Vagina (tissue), 2 donors: Measurements from ENCODE around the gene MAIP1. TPM values are rescaled to one million over a fixed set of nuclear protein-coding genes. Genes with fewer than 3 reads are reported as not detected.

Source experiments
- DNase-seq, 2 donors: peaks; one replicate each; pipeline ENCODE4 v3.0.0-alpha.2; 2017; ENCODE audit errors: extremely low spot score in 2 of 2
- H3K27ac ChIP-seq: fragments of 200-600 bp; sonication (generic); one replicate; pipeline ENCODE4 v1.5.1; 2019
- H3K27me3 ChIP-seq: fragments of 200-600 bp; sonication (generic); one replicate; pipeline ENCODE4 v1.5.1; 2019
- H3K36me3 ChIP-seq, 2 donors: fragments of 200-600 bp; sonication (generic); one replicate each; pipeline ENCODE4 v1.5.1; 2017 to 2019
- H3K4me1 ChIP-seq: fragments of 200-600 bp; sonication (generic); one replicate; pipeline ENCODE4 v1.5.1; 2019
- H3K4me3 ChIP-seq, 2 donors: fragments of 200-600 bp; sonication (generic); 1 replicate in 1 of 2; 2 replicates in 1 of 2; pipeline ENCODE4 v1.5.1; 2016 to 2019
- H3K9me3 ChIP-seq: fragments of 200-600 bp; sonication (generic); one replicate; pipeline ENCODE4 v1.5.1; 2019
- POLR2A ChIP-seq, 2 donors: fragments of 450-650 bp; IDR thresholded peaks; one replicate each; pipeline ENCODE4 v1.6.1; 2017; ENCODE audit warnings: antibody characterized with exemption in 2 of 2, mild to moderate bottlenecking in 2 of 2, moderate library complexity in 2 of 2
- POLR2AphosphoS5 ChIP-seq, 2 donors: sonication (generic); formaldehyde crosslinking; IDR thresholded peaks; one replicate each; pipeline ENCODE4 v1.9.0; 2017; ENCODE audit warnings: antibody characterized with exemption in 2 of 2, mild to moderate bottlenecking in 2 of 2, low read depth in 1 of 2; ENCODE audit not compliant: insufficient read depth in 1 of 2
- intact Hi-C: fragments of 100-400 bp; cut with DNase I; formaldehyde crosslinking; loops from one replicate; pipeline ENCODE4 v1.15.1; 2023
- total RNA-seq: library from RNA; depleted of rRNA; stranded (reverse); fragments of >200 nt; gene quantifications from one replicate; pipeline ENCODE4 v1.2.3, GENCODE V29; 2016
- TF ChIP-seq, protein P1 (sequence below), 3 experiments: fragments of 450-650 bp in 2 of 3; fragments of 200-600 bp in 1 of 3; sonication (generic) in 1 of 3; IDR thresholded peaks; one replicate each; pipeline ENCODE4 v1.5.1; 2017 to 2019; ENCODE audit warnings: antibody characterized with exemption in 3 of 3, mild to moderate bottlenecking in 2 of 3, moderate library complexity in 2 of 3

MAIP1 gene
- total RNA-seq, 1 donor from 2014 or later, result 16.0 TPM

- TF ChIP-seq POLR2A (IDR thresholded peaks at IDR 0.05) (no peak), POLR2AphosphoS5 (IDR thresholded peaks at IDR 0.05; ENCODE audit: insufficient read depth in 1 of 2, low read depth in 1 of 2) (no peak)
- TF ChIP-seq, protein P1, sequence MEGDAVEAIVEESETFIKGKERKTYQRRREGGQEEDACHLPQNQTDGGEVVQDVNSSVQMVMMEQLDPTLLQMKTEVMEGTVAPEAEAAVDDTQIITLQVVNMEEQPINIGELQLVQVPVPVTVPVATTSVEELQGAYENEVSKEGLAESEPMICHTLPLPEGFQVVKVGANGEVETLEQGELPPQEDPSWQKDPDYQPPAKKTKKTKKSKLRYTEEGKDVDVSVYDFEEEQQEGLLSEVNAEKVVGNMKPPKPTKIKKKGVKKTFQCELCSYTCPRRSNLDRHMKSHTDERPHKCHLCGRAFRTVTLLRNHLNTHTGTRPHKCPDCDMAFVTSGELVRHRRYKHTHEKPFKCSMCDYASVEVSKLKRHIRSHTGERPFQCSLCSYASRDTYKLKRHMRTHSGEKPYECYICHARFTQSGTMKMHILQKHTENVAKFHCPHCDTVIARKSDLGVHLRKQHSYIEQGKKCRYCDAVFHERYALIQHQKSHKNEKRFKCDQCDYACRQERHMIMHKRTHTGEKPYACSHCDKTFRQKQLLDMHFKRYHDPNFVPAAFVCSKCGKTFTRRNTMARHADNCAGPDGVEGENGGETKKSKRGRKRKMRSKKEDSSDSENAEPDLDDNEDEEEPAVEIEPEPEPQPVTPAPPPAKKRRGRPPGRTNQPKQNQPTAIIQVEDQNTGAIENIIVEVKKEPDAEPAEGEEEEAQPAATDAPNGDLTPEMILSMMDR (IDR thresholded peaks at IDR 0.05), result no peak
- intact Hi-C loops, result no loop called here
- no peak overlapping the region for H3K4me3 ChIP-seq
- H3K4me1 ChIP-seq, result no peaks in the 10 kb centered on the region
- no peak for DNase-seq
- H3K27me3 ChIP-seq, result no peaks in the 10 kb centered on the region
- peaks cover 0 to under 1% of the 10 kb centered on the region in 2 donors for H3K36me3 ChIP-seq
- H3K27ac ChIP-seq, result no peak overlapping the region
- H3K9me3 ChIP-seq, result no peaks in the 10 kb centered on the region
Observed at GRCh38 chr2:199923924-199924323, 31.5 kb upstream of the MAIP1 start.

DNA sequence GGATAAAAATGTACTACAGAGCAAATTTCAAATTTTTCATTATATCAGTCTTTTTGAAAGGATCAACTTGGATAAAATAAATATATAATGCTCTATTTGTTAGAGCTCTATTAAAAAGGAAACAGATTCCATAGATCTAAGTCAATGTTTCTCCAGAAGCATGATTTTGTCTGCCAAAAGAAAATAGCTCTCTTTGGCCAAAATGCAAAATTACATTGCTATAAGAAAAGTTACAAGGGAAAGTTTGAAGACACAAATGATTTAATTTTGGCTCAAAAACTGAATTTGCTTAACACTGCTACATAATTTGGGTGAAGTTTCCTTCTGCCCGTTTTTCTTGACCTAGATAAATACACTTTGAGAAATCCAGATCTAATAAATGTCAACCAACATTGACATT lies 28.6 kb upstream of the MAIP1 start:
- intact Hi-C loops, result no loop called here
- Histone ChIP-seq H3K9me3 (no peaks in the 10 kb centered on the region), H3K27me3 (no peaks in the 10 kb centered on the region), H3K27ac (no peak overlapping the region), H3K4me3 (no peak overlapping the region), H3K36me3 (no peaks in the 10 kb centered on the region), H3K4me1 (no peaks in the 10 kb centered on the region)
- TF ChIP-seq, protein P1 (IDR thresholded peaks at IDR 0.05), result no peak
- TF ChIP-seq POLR2A (IDR thresholded peaks at IDR 0.05) (no peak), POLR2AphosphoS5 (IDR thresholded peaks at IDR 0.05; ENCODE audit: insufficient read depth in 1 of 2, low read depth in 1 of 2) (no peak)
- no peak for DNase-seq

GRCh38 chr2:199928226-199928625 lies 27.2 kb upstream of the MAIP1 start:
- Histone ChIP-seq H3K36me3 (peaks cover 0 to 11% of the 10 kb centered on the region in 2 donors), H3K4me1 (no peaks in the 10 kb centered on the region), H3K4me3 (no peak overlapping the region), H3K9me3 (no peaks in the 10 kb centered on the region), H3K27ac (no peak overlapping the region), H3K27me3 (no peaks in the 10 kb centered on the region)
- TF ChIP-seq POLR2A (IDR thresholded peaks at IDR 0.05) (no peak), POLR2AphosphoS5 (IDR thresholded peaks at IDR 0.05; ENCODE audit: insufficient read depth in 1 of 2, low read depth in 1 of 2) (no peak)
- TF ChIP-seq, protein P1 (IDR thresholded peaks at IDR 0.05), result no peak
- intact Hi-C loops, result no loop called here
- DNase-seq, result no peak

- H3K27ac ChIP-seq, result no peak overlapping the region
- no peaks in the 10 kb centered on the region for H3K9me3 ChIP-seq
- no peak overlapping the region for H3K4me3 ChIP-seq
- no peaks in the 10 kb centered on the region for H3K27me3 ChIP-seq
- intact Hi-C loops, result no loop called here
- H3K4me1 ChIP-seq, result no peaks in the 10 kb centered on the region
- peaks cover 0 to 12% of the 10 kb centered on the region in 2 donors for H3K36me3 ChIP-seq
- TF ChIP-seq POLR2A (IDR thresholded peaks at IDR 0.05) (no peak), POLR2AphosphoS5 (IDR thresholded peaks at IDR 0.05; ENCODE audit: insufficient read depth in 1 of 2, low read depth in 1 of 2) (no peak)
- TF ChIP-seq, protein P1 (IDR thresholded peaks at IDR 0.05), result no peak
- no peak for DNase-seq
Observed at GRCh38 chr2:199928626-199929025, 26.8 kb upstream of the MAIP1 start.

GRCh38 chr2:199929262-199929661 lies 26.1 kb upstream of the MAIP1 start:
- no peak for DNase-seq
- H3K4me3 ChIP-seq, result no peak overlapping the region
- no peaks in the 10 kb centered on the region for H3K9me3 ChIP-seq
- no peaks in the 10 kb centered on the region for H3K4me1 ChIP-seq
- TF ChIP-seq, protein P1 (IDR thresholded peaks at IDR 0.05), result no peak
- TF ChIP-seq POLR2A (IDR thresholded peaks at IDR 0.05) (no peak), POLR2AphosphoS5 (IDR thresholded peaks at IDR 0.05; ENCODE audit: insufficient read depth in 1 of 2, low read depth in 1 of 2) (no peak)
- H3K36me3 ChIP-seq, result peaks cover 0 to 12% of the 10 kb centered on the region in 2 donors
- no peaks in the 10 kb centered on the region for H3K27me3 ChIP-seq
- no peak overlapping the region for H3K27ac ChIP-seq
- intact Hi-C loops, result no loop called here
